Activated T-helper 1 cell treated with Interleukin-2 at 50 U/mL for 16 hours (primary cell): ENCODE measurements around the gene C19orf47.
"Not testable (repeated sequence)": the region's sequence is repeated elsewhere in the genome, so short reads cannot be mapped to it uniquely, and the experiment has no call there.

Source experiments
- DNase-seq: peaks from one replicate; pipeline ENCODE4 v3.0.0-alpha.2; 2020; ENCODE audit warnings: low read depth

C19orf47 gene

GRCh38 chr19:40376286-40376862 is 28.2 kb upstream of the C19orf47 start:
- DNase-seq = no peak

- DNase-seq = no peak
These were observed 25.9 kb upstream of the C19orf47 start for GRCh38 chr19:40374084-40374483.

- no peak for DNase-seq
These were observed 23.6 kb upstream of the C19orf47 start for GRCh38 chr19:40371802-40372122.

GRCh38 chr19:40370997-40371801 is 23.0 kb upstream of the C19orf47 start:
- no peak for DNase-seq

GRCh38 chr19:40370253-40370652 is 22.1 kb upstream of the C19orf47 start:
- not testable (repeated sequence) for DNase-seq

- DNase-seq = no peak
These were observed 21.6 kb upstream of the C19orf47 start for GRCh38 chr19:40369797-40370196.

- DNase-seq = no peak
These were observed 19.6 kb upstream of the C19orf47 start for GRCh38 chr19:40367577-40368434.

GRCh38 chr19:40366697-40367561 is 18.7 kb upstream of the C19orf47 start:
- DNase-seq = no peak

GRCh38 chr19:40365613-40366401 is 17.6 kb upstream of the C19orf47 start:
- DNase-seq = peak; percentile 8

GRCh38 chr19:40365010-40365409 is 16.8 kb upstream of the C19orf47 start:
- no peak for DNase-seq

- no peak for DNase-seq
These were observed 14.9 kb upstream of the C19orf47 start for GRCh38 chr19:40363069-40363468.

GRCh38 chr19:40362160-40362559 is 14.0 kb upstream of the C19orf47 start:
- DNase-seq = no peak

- no peak for DNase-seq
These were observed 12.6 kb upstream of the C19orf47 start for GRCh38 chr19:40360708-40361241.

GRCh38 chr19:40360020-40360707 is 12.0 kb upstream of the C19orf47 start:
- DNase-seq = no peak

GRCh38 chr19:40358773-40359172 is 10.6 kb upstream of the C19orf47 start:
- no peak for DNase-seq

GRCh38 chr19:40357640-40358039 is 9.4 kb upstream of the C19orf47 start:
- no peak for DNase-seq

GRCh38 chr19:40356681-40357595 is 8.7 kb upstream of the C19orf47 start:
- DNase-seq = no peak

GRCh38 chr19:40355975-40356680 is 7.9 kb upstream of the C19orf47 start:
- DNase-seq = no peak
